GM18526 (cell line): Measurements from ENCODE around the gene LCN6.

Source experiments
- POLR2A ChIP-seq: IDR thresholded peaks from 3 replicates; pipeline ENCODE4 v1.6.1; 2011; ENCODE audit not compliant: insufficient read length; ENCODE audit errors: extremely low read depth

Gene LCN6

DNA sequence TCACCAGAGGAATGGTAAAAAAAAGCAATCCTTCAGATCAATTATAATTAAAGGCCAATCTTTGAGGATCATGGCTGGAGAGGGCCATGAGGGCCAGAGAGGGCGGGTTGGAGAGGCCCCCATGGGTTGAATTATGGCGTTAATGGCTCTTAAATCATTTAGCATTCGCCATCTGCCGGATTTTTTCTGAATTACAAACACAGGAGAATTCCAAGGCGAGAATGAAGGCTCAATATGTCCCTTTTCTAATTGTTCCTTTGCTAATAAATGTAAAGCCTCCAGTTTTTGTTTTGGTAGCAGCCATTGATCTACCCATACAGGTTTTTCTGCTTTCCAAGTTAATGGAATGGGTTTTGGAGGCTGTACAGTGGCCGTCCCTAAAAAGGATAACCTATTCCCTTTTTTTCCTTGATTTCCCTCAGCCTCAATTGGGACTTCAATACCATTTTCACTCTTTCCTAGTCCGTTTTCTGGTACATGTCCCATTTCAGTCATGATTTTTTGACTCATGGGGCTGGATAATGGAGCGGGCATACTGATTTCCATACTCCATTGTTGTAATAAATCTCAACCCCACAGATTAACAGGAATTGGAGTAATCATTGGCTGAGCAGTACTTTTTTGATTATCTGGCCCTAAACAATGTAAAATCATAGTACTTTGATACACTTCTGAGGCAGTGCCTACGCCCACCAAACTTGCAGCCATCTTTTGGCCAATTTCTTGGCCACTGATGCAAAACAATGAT lies 36.1 kb upstream of the LCN6 start:
- no peak for TF ChIP-seq POLR2A

- no peak for TF ChIP-seq POLR2A
Measured at GRCh38 chr9:136782452-136782851, 34.1 kb upstream of the LCN6 start.

DNA sequence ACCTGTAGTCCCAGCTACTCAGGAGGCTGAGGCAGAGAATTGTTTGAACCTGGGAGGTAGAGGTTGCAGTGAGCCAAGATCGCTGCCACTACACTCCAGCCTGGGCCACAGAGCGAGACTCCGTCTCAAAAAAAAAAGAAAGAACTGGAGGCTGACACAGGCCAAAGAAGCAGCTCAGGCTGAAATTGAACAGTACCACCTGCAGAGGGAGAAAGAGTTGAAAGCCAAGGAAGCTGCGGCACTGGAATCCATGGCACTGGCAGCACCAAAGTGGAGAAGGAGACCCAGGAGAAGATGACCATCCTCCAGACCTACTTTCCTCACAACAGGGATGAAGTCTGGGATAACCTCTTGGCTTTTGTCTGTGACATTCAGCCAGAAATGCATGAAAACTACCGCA lies 31.5 kb upstream of the LCN6 start:
- TF ChIP-seq POLR2A, result no peak

GRCh38 chr9:136777359-136777758 lies 29.0 kb upstream of the LCN6 start:
- no peak for TF ChIP-seq POLR2A

- TF ChIP-seq POLR2A, result no peak
Measured at GRCh38 chr9:136776947-136777346, 28.6 kb upstream of the LCN6 start.

- no peak for TF ChIP-seq POLR2A
Measured at GRCh38 chr9:136775191-136775590, 26.9 kb upstream of the LCN6 start.

GRCh38 chr9:136774416-136775045 lies 26.2 kb upstream of the LCN6 start:
- no peak for TF ChIP-seq POLR2A

GRCh38 chr9:136773386-136774044 lies 25.2 kb upstream of the LCN6 start:
- TF ChIP-seq POLR2A, result no peak

DNA sequence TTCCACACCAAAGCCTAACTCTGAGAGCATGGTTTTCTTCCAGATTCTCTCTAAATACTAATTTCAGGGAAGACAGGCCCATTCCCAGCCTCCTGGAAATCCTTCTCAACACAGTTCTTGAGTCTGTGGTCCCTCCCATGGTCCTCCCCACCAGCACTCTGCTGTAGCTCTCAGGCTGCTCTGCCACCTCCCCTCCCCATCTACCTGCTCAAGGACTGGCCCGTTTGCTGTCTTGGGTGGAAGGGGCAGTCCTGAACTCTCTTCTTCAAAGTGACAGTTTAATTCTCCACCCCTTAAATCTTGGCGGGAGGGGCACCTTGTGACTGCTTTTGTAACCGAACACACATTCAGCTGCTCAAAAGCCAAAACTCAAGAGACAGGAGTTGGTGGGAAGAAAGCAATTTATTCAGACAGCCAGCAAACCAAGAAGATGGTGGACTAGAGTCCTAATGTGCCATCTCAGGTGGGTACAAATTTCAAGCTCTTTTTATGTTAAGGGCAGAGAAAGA lies 23.6 kb upstream of the LCN6 start:
- TF ChIP-seq POLR2A, result no peak

DNA sequence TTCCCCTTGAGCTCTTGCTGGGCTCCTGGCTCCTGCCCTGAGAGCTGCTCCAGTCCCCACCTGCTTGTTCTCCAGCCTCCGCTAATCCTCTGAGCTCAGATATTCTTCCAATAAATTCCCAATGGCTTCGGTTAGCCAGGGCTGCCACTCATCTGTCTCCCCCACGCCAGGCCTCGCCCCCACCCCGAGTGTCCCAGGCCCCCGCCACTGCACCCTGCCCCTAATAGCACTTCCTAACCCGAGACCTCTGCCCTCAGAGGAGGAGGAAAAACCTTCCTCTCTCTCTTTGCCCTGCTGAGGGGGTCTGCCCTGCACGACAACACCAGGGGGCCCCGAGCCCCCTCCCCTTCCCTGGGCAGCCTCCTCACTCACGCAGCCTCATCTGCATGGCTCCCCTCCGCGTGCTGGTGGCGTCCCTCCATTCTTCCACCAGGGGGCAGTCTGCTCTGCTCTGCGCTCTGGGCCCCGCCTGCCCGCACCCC lies 21.4 kb upstream of the LCN6 start:
- no peak for TF ChIP-seq POLR2A

DNA sequence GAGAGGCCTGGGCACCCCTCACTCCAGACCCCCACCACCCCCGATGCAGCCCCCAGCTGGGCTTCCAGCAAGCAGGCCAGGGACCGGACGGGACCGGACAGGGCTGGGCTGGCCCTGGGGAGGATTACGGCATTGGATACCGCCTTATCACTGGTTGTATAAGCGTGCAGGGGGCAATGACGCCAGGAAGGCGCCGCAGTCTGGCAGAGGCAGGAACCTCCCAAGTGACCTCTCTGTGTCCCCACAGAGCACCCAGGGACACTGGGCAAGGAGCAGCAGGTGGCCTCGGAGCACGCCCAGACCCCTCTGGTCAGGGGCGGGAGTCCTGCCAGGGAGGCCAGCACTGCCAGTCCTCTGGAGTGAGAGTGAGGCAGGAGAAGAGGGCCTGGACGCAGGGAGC lies 16.7 kb upstream of the LCN6 start:
- TF ChIP-seq POLR2A, result no peak

- no peak for TF ChIP-seq POLR2A
Measured at GRCh38 chr9:136764301-136764891, 16.1 kb upstream of the LCN6 start, which contains the start of gene LCN15. Gene LCN15, minus strand, starts transcription at chr9:136764518. Its CDS starts 30 bp downstream, at chr9:136764488.

- no peak for TF ChIP-seq POLR2A
Measured at GRCh38 chr9:136763649-136764035, 15.3 kb upstream of the LCN6 start.

- TF ChIP-seq POLR2A, result no peak
Measured at GRCh38 chr9:136762915-136763648, 14.8 kb upstream of the LCN6 start.

- TF ChIP-seq POLR2A, result no peak
Measured at GRCh38 chr9:136762221-136762691, 13.9 kb upstream of the LCN6 start.
